ENCODE results near the gene C16orf74. TPM values are rescaled to one million over a fixed set of nuclear protein-coding genes. Genes with fewer than 3 reads are reported as not detected.
A peak's percentile ranks its signal among the peaks of the same experiment; 100 is the strongest.

The C16orf74 gene
- 6.6 TPM for total RNA-seq
- 10.7 TPM for polyA plus RNA-seq

DNA sequence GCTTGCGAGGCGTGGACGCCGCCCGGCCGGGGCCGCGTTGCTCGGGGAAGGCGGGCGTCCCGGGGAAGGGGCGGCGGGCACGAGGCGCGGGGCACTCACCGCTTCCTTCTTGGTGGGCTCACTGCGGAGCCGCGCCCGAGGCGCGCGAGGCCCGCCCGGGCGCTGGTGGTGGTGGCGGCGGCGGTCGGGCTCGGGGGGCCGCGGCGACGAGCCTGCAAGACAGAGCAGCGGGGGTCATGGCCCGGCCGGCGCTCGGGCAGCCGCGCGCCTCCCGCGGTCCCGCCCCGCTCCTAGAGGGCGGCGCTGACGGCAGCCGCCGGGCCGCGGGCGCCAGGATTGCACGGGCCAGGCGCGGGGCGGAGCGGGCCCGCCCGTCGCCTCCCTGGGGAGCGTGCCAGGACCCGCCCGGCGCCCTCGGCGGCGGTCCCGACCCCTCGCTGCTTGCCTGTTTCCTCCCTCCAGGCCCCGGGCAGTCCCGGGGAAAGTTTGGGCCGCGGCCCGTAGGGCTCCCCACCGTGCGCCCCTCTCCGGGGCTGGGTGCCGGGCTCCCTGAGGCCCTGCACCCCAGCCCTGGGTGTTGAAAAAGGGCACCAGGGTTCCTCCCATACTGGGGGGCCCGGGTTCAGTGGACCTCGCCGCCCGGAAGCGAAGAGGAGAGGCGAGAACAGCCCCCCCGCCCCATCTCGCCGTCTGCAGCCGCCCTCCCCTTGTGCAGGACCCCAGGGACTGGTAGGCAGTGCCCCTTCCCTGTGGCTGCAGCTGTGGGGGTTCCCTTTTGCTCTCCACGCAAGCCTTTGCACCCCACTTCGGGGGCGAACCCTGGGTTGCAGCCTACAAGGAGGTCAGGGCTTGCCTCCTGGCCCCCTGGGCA, at the start of gene C16orf74:
C16orf74 (minus strand) TSS at position 270 of the 871 bp plus-strand sequence. CDS start 15,879 bp downstream, outside the sequence.
- no peaks in the 10 kb centered on the region for H3K36me3 ChIP-seq (ENCODE audit: insufficient read depth)
- no peak for DNase-seq (ENCODE audit: extremely low spot score)
- H3K4me1 ChIP-seq (ENCODE audit: insufficient read depth) = no peaks in the 10 kb centered on the region
- WGBS = 6% methylated on average over 96 of the region's 96 CpGs
- peak within 1 kb of the TSS; percentile 73 for H3K4me3 ChIP-seq (ENCODE audit: low read depth, low read length)
- peak within 1 kb of the TSS; percentile 69 for H3K27ac ChIP-seq (ENCODE audit: low read depth)

DNA sequence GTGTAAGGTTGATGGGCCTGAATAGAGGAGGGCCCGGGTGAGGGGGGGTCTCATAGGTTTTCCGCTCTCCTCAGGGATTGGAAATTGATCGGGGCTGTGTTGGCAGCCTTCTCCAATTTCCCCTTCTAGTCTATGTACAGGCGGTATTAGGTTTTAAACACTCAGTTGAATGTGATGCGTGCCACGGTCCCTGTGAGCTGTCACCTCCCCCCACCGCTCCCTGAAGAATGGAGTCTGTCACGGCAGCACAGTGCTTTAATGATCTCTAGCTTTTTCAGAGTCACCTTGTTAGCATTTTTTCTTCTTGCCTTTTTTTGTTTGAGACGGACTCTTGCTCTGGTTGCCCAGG, 49.4 kb upstream of the C16orf74 start:
- H3K36me3 ChIP-seq (ENCODE audit: insufficient read depth) = no peaks in the 10 kb centered on the region
- H3K4me1 ChIP-seq (ENCODE audit: insufficient read depth) = no peaks in the 10 kb centered on the region
- 14% methylated on average over 9 of the region's 9 CpGs for WGBS
- DNase-seq (ENCODE audit: extremely low spot score) = no peak
- H3K27ac ChIP-seq (ENCODE audit: low read depth) = peak overlapping the region; percentile 84
- peak overlapping the region; percentile 94 for H3K4me3 ChIP-seq (ENCODE audit: low read depth, low read length)

DNA sequence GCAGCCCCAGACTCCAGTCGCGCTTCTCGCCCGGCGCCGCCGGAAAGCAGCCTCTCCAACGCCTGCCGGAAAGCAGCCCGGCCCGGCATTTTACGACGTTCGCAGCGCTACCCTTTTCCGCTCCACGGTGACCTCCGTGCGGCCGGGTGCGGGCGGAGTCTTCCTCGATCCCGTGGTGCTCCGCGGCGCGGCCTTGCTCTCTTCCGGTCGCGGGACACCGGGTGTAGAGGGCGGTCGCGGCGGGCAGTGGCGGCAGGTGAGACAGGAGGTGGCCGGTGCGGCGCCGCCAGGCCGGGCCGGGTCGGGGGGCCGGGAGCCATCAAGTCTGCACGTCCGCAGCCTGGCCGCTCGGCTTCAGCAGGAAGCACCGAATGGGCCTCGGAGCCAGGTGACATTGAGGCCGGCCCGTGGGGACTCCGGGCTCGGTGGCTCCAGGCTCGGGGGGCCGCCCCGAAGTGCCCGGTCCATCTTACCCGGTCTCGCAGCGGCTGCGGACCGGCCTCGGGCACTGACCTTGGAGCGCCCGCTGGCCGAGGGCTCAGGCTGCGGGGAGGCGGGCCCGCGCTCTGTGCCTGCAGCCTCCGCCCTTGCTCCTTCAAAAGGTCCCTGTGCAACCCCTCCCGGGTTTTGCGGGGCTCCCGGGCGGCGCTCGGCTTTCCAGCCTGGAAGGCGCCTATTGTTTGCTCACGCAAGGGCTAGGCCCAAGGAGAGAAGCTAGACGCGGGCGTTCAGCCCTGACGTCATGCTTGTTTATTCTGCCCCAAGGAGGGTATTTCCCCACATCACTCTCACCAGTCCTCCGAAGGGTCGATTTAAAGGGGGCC, 48.8 kb upstream of the C16orf74 start, which contains the start of the genes COX4I1 and EMC8:
COX4I1 (plus strand) TSS at position 199 of the 824 bp plus-strand sequence. CDS start 1,511 bp downstream, outside the sequence.
EMC8 (minus strand) TSS at position 48 of the 824 bp plus-strand sequence. CDS start 249 bp downstream, outside the sequence.
- no peaks in the 10 kb centered on the region for H3K4me1 ChIP-seq (ENCODE audit: insufficient read depth)
- H3K36me3 ChIP-seq (ENCODE audit: insufficient read depth) = no peaks in the 10 kb centered on the region
- H3K27ac ChIP-seq (ENCODE audit: low read depth) = peak within 1 kb of the TSS; percentile 84
- peak within 1 kb of the TSS; percentile 94 for H3K4me3 ChIP-seq (ENCODE audit: low read depth, low read length)
- under 1% methylated on average over 87 of the region's 87 CpGs for WGBS
- peak; percentile 66 for DNase-seq (ENCODE audit: extremely low spot score)

DNA sequence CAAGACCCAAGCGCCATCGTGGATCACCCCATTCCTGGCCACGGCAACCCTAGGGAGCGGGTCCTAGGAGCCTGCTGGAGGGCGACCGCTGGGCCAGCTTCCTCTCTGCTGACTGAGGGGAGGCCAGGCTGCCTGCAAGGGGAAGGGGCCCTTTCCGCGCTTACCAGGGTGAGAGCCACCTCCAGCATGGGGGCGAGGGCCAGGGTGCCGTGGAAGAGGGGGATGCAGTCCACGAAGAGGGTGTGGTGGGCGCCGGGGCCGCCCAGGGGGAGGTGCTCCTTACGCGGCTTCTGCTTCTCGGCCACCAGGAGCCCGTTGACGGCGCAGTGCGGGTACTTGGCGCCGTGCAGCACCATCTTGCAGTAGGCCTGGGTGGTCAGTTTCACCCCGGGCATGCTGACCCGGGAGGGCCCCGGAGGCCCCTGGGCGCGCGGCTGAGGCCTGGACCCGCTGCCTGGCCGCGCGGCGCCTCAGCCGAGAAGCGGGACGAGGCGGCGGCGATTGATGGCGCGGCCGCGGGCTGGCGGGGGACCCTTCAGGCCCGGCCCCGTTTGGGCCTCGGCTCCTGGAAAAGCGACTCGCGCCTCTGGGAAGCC, 48.1 kb upstream of the C16orf74 start:
- WGBS = under 1% methylated on average over 51 of the region's 51 CpGs
- H3K36me3 ChIP-seq (ENCODE audit: insufficient read depth) = no peaks in the 10 kb centered on the region
- no peak for DNase-seq (ENCODE audit: extremely low spot score)
- H3K4me1 ChIP-seq (ENCODE audit: insufficient read depth) = no peaks in the 10 kb centered on the region
- H3K4me3 ChIP-seq (ENCODE audit: low read depth, low read length) = peak overlapping the region; percentile 94
- no peak overlapping the region for H3K27ac ChIP-seq (ENCODE audit: low read depth)

DNA sequence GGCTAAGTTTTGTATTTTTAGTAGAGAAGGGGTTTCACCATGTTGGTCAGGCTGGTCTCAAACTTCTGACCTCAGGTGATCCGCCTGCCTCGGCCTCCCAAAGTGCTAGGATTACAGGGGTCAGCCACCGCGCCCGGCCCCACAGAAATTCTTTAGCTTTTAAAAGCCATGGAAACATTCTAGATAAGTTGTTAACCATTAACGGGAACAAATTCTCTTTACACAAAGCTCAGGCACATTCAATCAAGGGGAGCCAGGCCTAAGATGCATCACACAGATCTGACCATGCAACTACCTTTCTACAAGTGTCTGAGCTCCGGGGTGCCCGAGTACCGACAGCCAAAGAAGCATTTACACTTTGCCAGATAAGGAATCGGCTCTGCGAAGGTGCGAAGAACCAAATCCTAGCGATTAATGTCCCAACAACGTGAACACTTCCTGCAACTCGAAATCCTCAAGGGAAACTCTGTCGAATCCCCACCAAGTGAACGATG, 47.4 kb upstream of the C16orf74 start:
- Histone ChIP-seq H3K27ac (ENCODE audit: low read depth) (no peak overlapping the region), H3K36me3 (ENCODE audit: insufficient read depth) (no peaks in the 10 kb centered on the region), H3K4me3 (ENCODE audit: low read depth, low read length) (peak overlapping the region; percentile 94), H3K4me1 (ENCODE audit: insufficient read depth) (no peaks in the 10 kb centered on the region)
- DNase-seq (ENCODE audit: extremely low spot score) = no peak
- 13% methylated on average over 17 of the region's 17 CpGs for WGBS

DNA sequence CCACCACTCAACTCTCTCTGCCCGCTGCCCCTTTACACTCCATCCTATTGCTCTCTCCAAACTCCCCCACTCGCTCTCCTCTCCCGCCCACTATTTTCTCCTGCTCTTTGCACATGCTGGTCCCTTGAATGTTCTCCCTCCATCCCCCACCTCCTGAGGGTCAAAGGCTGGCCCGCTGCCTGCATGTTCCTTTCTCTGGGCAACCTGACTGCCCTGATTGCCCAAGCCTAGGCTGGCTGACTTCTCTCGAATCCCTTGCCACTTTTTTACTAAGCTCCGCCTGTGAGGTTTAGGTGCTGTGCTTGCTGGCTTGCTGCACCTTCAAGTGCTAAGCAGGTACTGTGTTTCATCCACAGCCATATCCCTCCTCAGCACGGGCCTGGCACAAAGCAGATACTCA, 45.7 kb upstream of the C16orf74 start:
- Histone ChIP-seq H3K4me1 (ENCODE audit: insufficient read depth) (no peaks in the 10 kb centered on the region), H3K27ac (ENCODE audit: low read depth) (no peak overlapping the region), H3K36me3 (ENCODE audit: insufficient read depth) (peaks cover 3% of the 10 kb centered on the region), H3K4me3 (ENCODE audit: low read depth, low read length) (no peak overlapping the region)
- DNase-seq (ENCODE audit: extremely low spot score) = no peak
- WGBS = 94% methylated on average over 7 of the region's 7 CpGs

DNA sequence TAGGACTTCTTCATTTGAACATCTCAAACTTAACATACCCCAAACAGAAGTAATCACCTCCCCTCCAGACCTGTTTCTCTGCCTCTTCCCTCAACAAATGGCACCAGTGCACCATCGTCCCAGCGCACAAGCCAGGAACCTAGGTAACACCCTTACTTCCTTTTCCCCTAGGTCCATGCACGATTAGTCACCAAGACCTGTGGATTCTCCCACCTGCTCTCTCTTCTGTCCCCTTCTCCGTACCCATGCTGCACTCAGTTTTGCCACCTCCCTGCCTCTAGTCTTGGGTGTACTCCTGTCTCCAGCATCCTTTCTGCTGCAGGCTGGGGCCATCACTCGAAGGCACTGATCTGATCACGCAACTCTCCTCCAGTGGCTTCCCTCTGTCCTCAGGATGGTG, 45.3 kb upstream of the C16orf74 start:
- Histone ChIP-seq H3K36me3 (ENCODE audit: insufficient read depth) (peaks cover 3% of the 10 kb centered on the region), H3K4me3 (ENCODE audit: low read depth, low read length) (no peak overlapping the region), H3K4me1 (ENCODE audit: insufficient read depth) (no peaks in the 10 kb centered on the region), H3K27ac (ENCODE audit: low read depth) (no peak overlapping the region)
- DNase-seq (ENCODE audit: extremely low spot score) = no peak
- 88% methylated on average over 6 of the region's 6 CpGs for WGBS

DNA sequence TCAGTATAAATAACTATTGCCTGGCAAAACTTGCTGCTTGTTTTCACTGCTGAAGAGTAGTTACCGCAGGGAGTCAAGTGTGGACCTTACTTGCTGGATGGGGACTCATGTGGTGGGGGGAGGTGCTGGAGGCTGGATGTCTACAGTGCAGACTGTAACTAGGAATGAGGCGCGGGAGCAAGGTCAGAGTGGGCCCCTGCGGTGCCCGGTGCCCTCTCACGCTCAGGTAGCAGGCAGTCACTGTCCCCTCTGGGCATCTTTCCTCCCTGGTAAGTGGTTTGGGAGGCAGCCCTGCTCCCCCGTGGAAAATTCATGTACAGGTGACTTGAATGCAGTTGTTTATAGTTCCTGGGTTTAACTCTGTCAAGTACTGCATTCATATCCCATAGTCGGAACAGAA, 43.8 kb upstream of the C16orf74 start:
- WGBS = 85% methylated on average over 8 of the region's 8 CpGs
- no peak overlapping the region for H3K4me3 ChIP-seq (ENCODE audit: low read depth, low read length)
- no peak for DNase-seq (ENCODE audit: extremely low spot score)
- H3K36me3 ChIP-seq (ENCODE audit: insufficient read depth) = peaks cover 3% of the 10 kb centered on the region
- no peak overlapping the region for H3K27ac ChIP-seq (ENCODE audit: low read depth)
- H3K4me1 ChIP-seq (ENCODE audit: insufficient read depth) = no peaks in the 10 kb centered on the region

DNA sequence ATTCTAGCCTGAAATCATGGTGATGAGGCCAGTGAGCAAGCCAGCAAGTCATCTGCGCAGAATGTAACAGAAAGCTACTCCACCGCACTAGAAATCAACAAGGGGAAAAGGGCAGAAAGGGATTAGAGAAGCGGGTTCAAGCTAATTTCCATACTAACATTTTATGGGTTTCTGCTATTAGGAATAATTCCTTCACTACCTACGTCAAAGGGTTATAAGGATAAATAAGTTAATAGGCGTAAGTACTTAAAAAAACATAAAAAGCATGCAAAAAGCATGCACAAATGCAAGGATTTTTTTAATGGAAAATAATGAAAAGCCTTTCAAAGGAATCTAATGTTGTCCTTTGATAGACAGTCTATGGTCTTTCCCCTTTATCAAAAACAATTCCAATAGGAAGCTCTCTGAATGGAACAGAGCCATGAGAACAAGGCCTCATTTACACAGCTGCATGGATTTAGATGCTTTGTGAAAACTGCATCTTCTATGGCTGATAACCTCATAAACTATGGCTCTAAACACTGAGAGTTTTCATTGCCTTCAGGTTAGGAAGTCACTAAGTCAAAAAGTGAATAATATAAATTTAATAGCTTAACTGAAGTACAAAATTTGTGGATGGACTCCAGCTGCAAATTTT, 42.9 kb upstream of the C16orf74 start:
- 94% methylated on average over 5 of the region's 5 CpGs for WGBS
- no peak overlapping the region for H3K4me3 ChIP-seq (ENCODE audit: low read depth, low read length)
- no peaks in the 10 kb centered on the region for H3K4me1 ChIP-seq (ENCODE audit: insufficient read depth)
- H3K36me3 ChIP-seq (ENCODE audit: insufficient read depth) = peaks cover 3% of the 10 kb centered on the region
- no peak overlapping the region for H3K27ac ChIP-seq (ENCODE audit: low read depth)
- no peak for DNase-seq (ENCODE audit: extremely low spot score)

DNA sequence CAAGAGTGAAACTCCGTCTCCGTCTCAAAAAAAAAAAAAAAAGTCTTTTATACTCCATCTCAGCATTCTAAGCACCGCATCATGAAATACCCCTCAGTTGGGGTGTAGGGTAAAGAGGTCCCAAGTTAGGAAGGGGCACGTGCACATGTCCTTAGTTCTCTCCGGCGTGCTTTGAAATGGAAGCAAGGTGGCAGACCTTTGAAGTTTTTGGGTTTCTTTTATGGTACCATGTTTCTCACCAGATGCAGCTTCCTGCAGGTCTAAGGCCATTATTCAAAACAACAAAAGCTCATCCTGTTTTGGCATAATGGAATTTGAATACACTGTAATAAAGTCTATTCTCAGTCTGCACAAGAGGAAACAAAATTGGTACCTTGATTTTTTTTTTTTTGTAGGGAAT, 38.9 kb upstream of the C16orf74 start:
- H3K27ac ChIP-seq (ENCODE audit: low read depth) = no peak overlapping the region
- H3K4me1 ChIP-seq (ENCODE audit: insufficient read depth) = no peaks in the 10 kb centered on the region
- peaks cover 3% of the 10 kb centered on the region for H3K36me3 ChIP-seq (ENCODE audit: insufficient read depth)
- WGBS = 91% methylated on average over 6 of the region's 6 CpGs
- no peak overlapping the region for H3K4me3 ChIP-seq (ENCODE audit: low read depth, low read length)
- no peak for DNase-seq (ENCODE audit: extremely low spot score)

DNA sequence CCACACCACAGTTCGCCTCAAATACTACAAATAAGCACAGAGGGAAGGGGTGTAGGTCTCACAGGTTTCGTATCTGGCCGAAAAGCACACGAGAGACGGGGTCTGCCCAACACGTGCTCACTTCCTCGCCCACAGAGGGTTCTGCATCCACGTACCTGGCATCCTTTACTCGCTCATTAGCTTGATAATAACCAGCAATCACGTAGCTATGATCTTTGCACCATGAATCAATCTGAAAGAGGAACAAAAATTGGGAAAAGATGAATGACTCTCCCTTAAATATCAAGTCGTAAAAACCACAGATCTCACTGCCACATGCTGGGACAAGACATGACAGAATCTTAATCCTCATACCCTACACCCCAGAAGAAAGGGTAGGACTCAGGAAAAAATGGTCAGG, 37.9 kb upstream of the C16orf74 start:
- Histone ChIP-seq H3K27ac (ENCODE audit: low read depth) (no peak overlapping the region), H3K4me1 (ENCODE audit: insufficient read depth) (no peaks in the 10 kb centered on the region), H3K36me3 (ENCODE audit: insufficient read depth) (peaks cover 3% of the 10 kb centered on the region), H3K4me3 (ENCODE audit: low read depth, low read length) (no peak overlapping the region)
- DNase-seq (ENCODE audit: extremely low spot score) = no peak
- WGBS = 93% methylated on average over 11 of the region's 11 CpGs

DNA sequence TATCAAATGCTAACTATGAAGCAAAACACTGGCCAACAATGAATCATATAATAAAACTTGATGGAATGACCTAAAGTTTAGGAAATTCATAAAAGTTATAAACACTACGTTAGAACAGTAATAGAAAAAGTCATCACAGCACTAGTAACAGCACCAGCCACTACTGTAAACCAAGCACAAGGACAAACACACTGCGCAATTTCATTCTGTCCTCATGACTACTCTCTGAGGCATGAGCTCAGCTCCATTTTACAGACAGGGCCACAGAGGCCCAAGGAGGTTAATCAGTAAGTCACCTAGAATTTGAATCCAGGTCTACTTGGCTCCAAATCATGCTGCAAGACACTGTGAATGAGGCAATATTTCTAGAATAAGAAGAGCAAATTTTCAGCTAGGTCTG, 35.0 kb upstream of the C16orf74 start:
- WGBS = 81% methylated on average over 2 of the region's 2 CpGs
- Histone ChIP-seq H3K36me3 (ENCODE audit: insufficient read depth) (no peaks in the 10 kb centered on the region), H3K4me3 (ENCODE audit: low read depth, low read length) (no peak overlapping the region), H3K27ac (ENCODE audit: low read depth) (no peak overlapping the region), H3K4me1 (ENCODE audit: insufficient read depth) (no peaks in the 10 kb centered on the region)
- DNase-seq (ENCODE audit: extremely low spot score) = no peak

DNA sequence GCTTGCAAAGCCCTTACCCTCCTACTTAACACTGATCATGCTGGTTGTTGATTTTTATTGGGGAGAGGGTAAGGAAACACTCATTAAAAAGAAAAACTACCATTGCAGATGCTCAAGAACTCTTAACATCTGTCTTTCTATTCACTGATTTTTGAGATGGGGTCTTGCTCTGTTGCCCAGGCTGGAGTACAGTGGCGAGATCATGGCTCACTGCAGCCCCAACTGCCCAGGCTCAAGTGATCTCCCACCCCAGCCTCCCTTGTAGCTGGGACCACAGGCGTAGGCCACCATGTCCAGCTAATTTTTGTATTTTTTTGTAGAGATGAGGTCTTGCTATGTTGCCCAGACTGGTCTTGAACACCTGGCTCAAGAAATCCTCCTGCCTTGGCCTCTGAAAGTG, 33.9 kb upstream of the C16orf74 start:
- 96% methylated on average over 2 of the region's 2 CpGs for WGBS
- DNase-seq (ENCODE audit: extremely low spot score) = no peak

More for the DNA sequence above, 33.9 kb upstream of the C16orf74 start:
- Histone ChIP-seq H3K27ac (ENCODE audit: low read depth) (no peak overlapping the region), H3K4me3 (ENCODE audit: low read depth, low read length) (no peak overlapping the region), H3K36me3 (ENCODE audit: insufficient read depth) (no peaks in the 10 kb centered on the region), H3K4me1 (ENCODE audit: insufficient read depth) (no peaks in the 10 kb centered on the region)
